OCI-LY3 (cell line): Measurements from ENCODE around the gene ABI3BP.

Experiments
- H2AFZ ChIP-seq: fragments of 200-600, 300-600 bp; shearing (Covaris generic); 2 replicates; pipeline ENCODE4 v1.6.0; 2014; ENCODE audit warnings: antibody characterized with exemption, low read depth, low read length
- H3K27ac ChIP-seq: fragments of 200-600, 300-600 bp; sonication (generic); 2 replicates; pipeline ENCODE4 v1.5.1; 2014; ENCODE audit warnings: mild to moderate bottlenecking, low read length, moderate library complexity, mixed read lengths
- H3K27me3 ChIP-seq: fragments of 200-600, 300-600 bp; sonication (generic); 2 replicates; pipeline ENCODE4 v1.6.1; 2014; ENCODE audit warnings: low read depth, low read length, mixed read lengths
- H3K36me3 ChIP-seq: fragments of 200-600, 300-600 bp; sonication (generic); replicated peaks from 2 replicates; pipeline ENCODE3; 2014; ENCODE audit warnings: low read depth, low read length, mixed read lengths
- H3K4me1 ChIP-seq: fragments of 300-600, 200-600 bp; sonication (generic); 2 replicates; pipeline ENCODE4 v1.6.1; 2014; ENCODE audit warnings: low read length, mixed read lengths
- H3K4me2 ChIP-seq: fragments of 200-600, 300-600 bp; sonication (generic); 2 replicates; pipeline ENCODE4 v1.6.1; 2014; ENCODE audit warnings: low read length, mixed read lengths
- H3K4me3 ChIP-seq: fragments of 300-600, 200-600 bp; sonication (generic); 2 replicates; pipeline ENCODE4 v1.5.1; 2014; ENCODE audit warnings: antibody characterized with exemption, mild to moderate bottlenecking, low read length, moderate library complexity
- H3K79me2 ChIP-seq: fragments of 300-600, 200-600 bp; shearing (Covaris generic); 2 replicates; pipeline ENCODE4 v1.6.1; 2014; ENCODE audit warnings: mild to moderate bottlenecking, low read length, mixed read lengths
- H3K9ac ChIP-seq: fragments of 300-600, 200-600 bp; shearing (Covaris generic); 2 replicates; pipeline ENCODE4 v1.6.0; 2014; ENCODE audit warnings: mild to moderate bottlenecking, low read length, moderate library complexity
- H3K9me3 ChIP-seq: fragments of 200-600, 300-600 bp; shearing (Covaris generic); 2 replicates; pipeline ENCODE4 v1.6.1; 2014; ENCODE audit warnings: low read length, mixed read lengths; ENCODE audit not compliant: insufficient read depth
- H4K20me1 ChIP-seq: fragments of 200-600, 300-600 bp; sonication (generic); 2 replicates; pipeline ENCODE4 v1.6.1; 2016; ENCODE audit warnings: low read length, mixed read lengths; ENCODE audit not compliant: insufficient read depth
- CTCF ChIP-seq: fragments of 200-600, 300-600 bp; sonication (generic); IDR thresholded peaks from 2 replicates; pipeline ENCODE4 v1.5.1; 2014; ENCODE audit warnings: antibody characterized with exemption, low read length, low read depth
- EZH2phosphoT487 ChIP-seq: fragments of 200-600 bp; shearing (Covaris generic); IDR thresholded peaks from 2 replicates; pipeline ENCODE4 v1.6.1; 2018; ENCODE audit warnings: antibody characterized with exemption, mixed run types, low read depth

The ABI3BP gene

GRCh38 chr3:100753846-100754245 is 239.4 kb downstream of the ABI3BP start:
- Histone ChIP-seq H2AFZ (no peak overlapping the region), H3K9ac (no peak overlapping the region), H3K4me2 (no peak overlapping the region)

GRCh38 chr3:100748967-100749366 is 244.3 kb downstream of the ABI3BP start:
- H3K36me3 ChIP-seq, result peaks cover 86% of the 10 kb centered on the region
- H4K20me1 ChIP-seq, result no peaks in the 10 kb centered on the region
- H3K4me1 ChIP-seq, result no peaks in the 10 kb centered on the region
- H3K9me3 ChIP-seq, result no peaks in the 10 kb centered on the region
- no peak overlapping the region for H3K4me2 ChIP-seq
- no peak overlapping the region for H2AFZ ChIP-seq
- H3K27ac ChIP-seq, result no peak overlapping the region
- no peaks in the 10 kb centered on the region for H3K27me3 ChIP-seq
- no peak overlapping the region for H3K4me3 ChIP-seq
- no peak overlapping the region for H3K9ac ChIP-seq
- TF ChIP-seq EZH2phosphoT487, result no peak
- no peak for TF ChIP-seq CTCF
- H3K79me2 ChIP-seq, result 0 out of 2 replicates have a peak, but pooled peaks cover 3% of the 10 kb centered on the region

More at GRCh38 chr3:100753846-100754245, 239.4 kb downstream of the ABI3BP start:
- H3K4me3 ChIP-seq, result no peak overlapping the region
- no peaks in the 10 kb centered on the region for H3K79me2 ChIP-seq
- H3K36me3 ChIP-seq, result peaks cover 60% of the 10 kb centered on the region
- H3K4me1 ChIP-seq, result no peaks in the 10 kb centered on the region
- H3K27me3 ChIP-seq, result no peaks in the 10 kb centered on the region
- no peak overlapping the region for H3K27ac ChIP-seq
- no peaks in the 10 kb centered on the region for H3K9me3 ChIP-seq
- TF ChIP-seq CTCF, result no peak
- TF ChIP-seq EZH2phosphoT487, result no peak
- no peaks in the 10 kb centered on the region for H4K20me1 ChIP-seq

- H3K9me3 ChIP-seq, result no peaks in the 10 kb centered on the region
- no peak overlapping the region for H3K4me3 ChIP-seq
- H3K36me3 ChIP-seq, result peaks cover 87% of the 10 kb centered on the region
- H4K20me1 ChIP-seq, result no peaks in the 10 kb centered on the region
- H2AFZ ChIP-seq, result no peak overlapping the region
- H3K4me2 ChIP-seq, result no peak overlapping the region
- no peak overlapping the region for H3K9ac ChIP-seq
- H3K27ac ChIP-seq, result no peak overlapping the region
- H3K27me3 ChIP-seq, result no peaks in the 10 kb centered on the region
- H3K79me2 ChIP-seq, result 0 out of 2 replicates have a peak, but pooled peaks cover 3% of the 10 kb centered on the region
- no peak for TF ChIP-seq EZH2phosphoT487
- TF ChIP-seq CTCF, result no peak
- no peaks in the 10 kb centered on the region for H3K4me1 ChIP-seq
Measured at GRCh38 chr3:100748220-100748619, 245.0 kb downstream of the ABI3BP start.

- peaks cover 87% of the 10 kb centered on the region for H3K36me3 ChIP-seq
- H3K9ac ChIP-seq, result no peak overlapping the region
- no peak overlapping the region for H2AFZ ChIP-seq
- H3K27ac ChIP-seq, result no peak overlapping the region
- no peak overlapping the region for H3K4me2 ChIP-seq
- H3K9me3 ChIP-seq, result no peaks in the 10 kb centered on the region
- peaks cover 5% of the 10 kb centered on the region; the same call in 1 of the 2 replicates for H3K79me2 ChIP-seq
- H3K4me1 ChIP-seq, result no peaks in the 10 kb centered on the region
- TF ChIP-seq EZH2phosphoT487 (no peak), CTCF (no peak)
- no peak overlapping the region for H3K4me3 ChIP-seq
- H4K20me1 ChIP-seq, result peaks cover 2% of the 10 kb centered on the region; the same call in 1 of the 2 replicates
- no peaks in the 10 kb centered on the region for H3K27me3 ChIP-seq
Measured at GRCh38 chr3:100746092-100746491, 247.1 kb downstream of the ABI3BP start.
